Stimulated activated CD8-positive, alpha-beta memory T cell treated with anti-CD3 and anti-CD28 coated beads, Interleukin-15, amount 100 ng/mL, for 1 hour (primary cell): ENCODE results near the gene CGN.
"Not testable (repeated sequence)": the region's sequence is repeated elsewhere in the genome, so short reads cannot be mapped to it uniquely, and the experiment has no call there.

Experiments
- DNase-seq: peaks from one replicate; pipeline ENCODE4 v3.0.0-alpha.2; 2020; ENCODE audit warnings: low read depth

The CGN gene

GRCh38 chr1:151502035-151502700 is 9.0 kb upstream of the CGN start:
- no peak for DNase-seq

GRCh38 chr1:151502859-151503780 is 8.1 kb upstream of the CGN start:
- DNase-seq, result no peak

- no peak for DNase-seq
These were observed 6.9 kb upstream of the CGN start for GRCh38 chr1:151504252-151504651.

GRCh38 chr1:151504759-151505158 is 6.4 kb upstream of the CGN start:
- no peak for DNase-seq

GRCh38 chr1:151508833-151509232 is 2.4 kb upstream of the CGN start:
- DNase-seq, result no peak

- no peak for DNase-seq
These were observed 1.7 kb upstream of the CGN start for GRCh38 chr1:151509350-151510019.

GRCh38 chr1:151510020-151510405 is 1.2 kb upstream of the CGN start:
- no peak for DNase-seq

- no peak for DNase-seq
These were observed 602 bp upstream of the CGN start for GRCh38 chr1:151510614-151510956.

GRCh38 chr1:151511636-151512215 is 539 bp downstream of the CGN start:
- DNase-seq, result no peak

GRCh38 chr1:151512326-151512725 is 1.1 kb downstream of the CGN start:
- no peak for DNase-seq

GRCh38 chr1:151512801-151513625 is 1.8 kb downstream of the CGN start:
- DNase-seq, result no peak

GRCh38 chr1:151513626-151514121 is 2.5 kb downstream of the CGN start:
- DNase-seq, result no peak

GRCh38 chr1:151514366-151514765 is 3.2 kb downstream of the CGN start:
- no peak for DNase-seq

- DNase-seq, result no peak
These were observed 4.1 kb downstream of the CGN start for GRCh38 chr1:151515265-151515664.

GRCh38 chr1:151516031-151516511 is 4.9 kb downstream of the CGN start:
- DNase-seq, result no peak

- DNase-seq, result no peak
These were observed 7.2 kb downstream of the CGN start for GRCh38 chr1:151518431-151518830.

- no peak for DNase-seq
These were observed 7.7 kb downstream of the CGN start for GRCh38 chr1:151518936-151519335.

GRCh38 chr1:151519667-151520066 is 8.5 kb downstream of the CGN start:
- no peak for DNase-seq

GRCh38 chr1:151520359-151520758 is 9.2 kb downstream of the CGN start:
- no peak for DNase-seq

- not testable (repeated sequence) for DNase-seq
These were observed 11.2 kb downstream of the CGN start for GRCh38 chr1:151522427-151522826.

GRCh38 chr1:151523326-151523725 is 12.1 kb downstream of the CGN start:
- no peak for DNase-seq
